ENCODE data around the gene ADARB2. TPM values are rescaled to one million over a fixed set of nuclear protein-coding genes. Genes with fewer than 3 reads are reported as not detected.

Gene ADARB2
- total RNA-seq, 1 donor from 2014 or later, result 38.7 TPM

DNA sequence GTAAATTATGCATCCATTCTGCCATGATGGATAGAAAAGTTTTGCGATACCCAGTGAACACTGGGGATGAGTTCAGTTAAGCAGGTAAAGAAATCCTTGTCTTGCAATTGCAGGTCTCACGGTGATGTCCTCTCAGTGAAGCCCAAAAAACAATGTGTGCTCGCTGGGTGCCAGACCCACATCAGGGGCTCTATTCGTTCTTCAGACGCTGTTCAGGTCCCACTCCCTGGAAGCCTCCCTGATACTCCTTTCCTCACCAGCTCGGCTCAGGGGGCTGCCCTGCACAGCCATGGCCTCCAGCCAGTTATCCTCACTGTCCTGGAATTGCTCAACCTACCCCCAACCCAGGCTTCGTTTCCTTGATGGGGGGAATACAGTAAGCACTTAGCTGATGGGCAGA lies 323.5 kb downstream of the ADARB2 start:
- H3K4me1 Mint-ChIP-seq (ENCODE audit: unreplicated experiment), result peaks cover 3% of the 10 kb centered on the region
- TF ChIP-seq, protein P1, sequence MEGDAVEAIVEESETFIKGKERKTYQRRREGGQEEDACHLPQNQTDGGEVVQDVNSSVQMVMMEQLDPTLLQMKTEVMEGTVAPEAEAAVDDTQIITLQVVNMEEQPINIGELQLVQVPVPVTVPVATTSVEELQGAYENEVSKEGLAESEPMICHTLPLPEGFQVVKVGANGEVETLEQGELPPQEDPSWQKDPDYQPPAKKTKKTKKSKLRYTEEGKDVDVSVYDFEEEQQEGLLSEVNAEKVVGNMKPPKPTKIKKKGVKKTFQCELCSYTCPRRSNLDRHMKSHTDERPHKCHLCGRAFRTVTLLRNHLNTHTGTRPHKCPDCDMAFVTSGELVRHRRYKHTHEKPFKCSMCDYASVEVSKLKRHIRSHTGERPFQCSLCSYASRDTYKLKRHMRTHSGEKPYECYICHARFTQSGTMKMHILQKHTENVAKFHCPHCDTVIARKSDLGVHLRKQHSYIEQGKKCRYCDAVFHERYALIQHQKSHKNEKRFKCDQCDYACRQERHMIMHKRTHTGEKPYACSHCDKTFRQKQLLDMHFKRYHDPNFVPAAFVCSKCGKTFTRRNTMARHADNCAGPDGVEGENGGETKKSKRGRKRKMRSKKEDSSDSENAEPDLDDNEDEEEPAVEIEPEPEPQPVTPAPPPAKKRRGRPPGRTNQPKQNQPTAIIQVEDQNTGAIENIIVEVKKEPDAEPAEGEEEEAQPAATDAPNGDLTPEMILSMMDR (IDR thresholded peaks at IDR 0.05), result no peak
- no peaks in the 10 kb centered on the region for H3K27me3 Mint-ChIP-seq (ENCODE audit: unreplicated experiment)
- no peaks in the 10 kb centered on the region for H3K9me3 Mint-ChIP-seq (ENCODE audit: unreplicated experiment)
- no peak overlapping the region for H3K27ac Mint-ChIP-seq (ENCODE audit: unreplicated experiment)
- H3K36me3 Mint-ChIP-seq (ENCODE audit: unreplicated experiment), result no peaks in the 10 kb centered on the region
- H3K4me3 Mint-ChIP-seq (ENCODE audit: unreplicated experiment), result no peak overlapping the region
- peak; percentile 53 for DNase-seq (ENCODE audit: extremely low spot score, unreplicated experiment)

DNA sequence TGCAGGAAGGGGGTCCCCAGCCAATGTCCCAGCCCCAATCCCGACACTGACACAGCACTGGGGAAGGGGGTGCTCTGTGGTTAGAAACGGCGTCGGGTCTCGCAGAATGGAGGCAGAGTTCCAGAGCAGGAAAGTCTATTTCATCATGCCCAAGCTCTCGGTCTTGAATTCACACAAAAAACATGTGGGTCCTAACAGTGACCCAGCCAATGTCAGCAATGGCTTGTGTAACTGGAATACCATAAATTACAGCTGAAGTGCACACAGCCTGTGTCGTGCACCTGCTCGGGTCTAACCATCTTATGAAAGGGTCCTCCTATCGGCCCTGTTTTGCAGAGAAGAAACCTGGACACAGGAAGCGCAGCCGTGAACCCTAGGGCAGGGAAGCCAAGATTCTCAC lies 324.1 kb downstream of the ADARB2 start:
- Mint-ChIP-seq H3K27me3 (ENCODE audit: unreplicated experiment) (no peaks in the 10 kb centered on the region), H3K27ac (ENCODE audit: unreplicated experiment) (no peak overlapping the region)

DNA sequence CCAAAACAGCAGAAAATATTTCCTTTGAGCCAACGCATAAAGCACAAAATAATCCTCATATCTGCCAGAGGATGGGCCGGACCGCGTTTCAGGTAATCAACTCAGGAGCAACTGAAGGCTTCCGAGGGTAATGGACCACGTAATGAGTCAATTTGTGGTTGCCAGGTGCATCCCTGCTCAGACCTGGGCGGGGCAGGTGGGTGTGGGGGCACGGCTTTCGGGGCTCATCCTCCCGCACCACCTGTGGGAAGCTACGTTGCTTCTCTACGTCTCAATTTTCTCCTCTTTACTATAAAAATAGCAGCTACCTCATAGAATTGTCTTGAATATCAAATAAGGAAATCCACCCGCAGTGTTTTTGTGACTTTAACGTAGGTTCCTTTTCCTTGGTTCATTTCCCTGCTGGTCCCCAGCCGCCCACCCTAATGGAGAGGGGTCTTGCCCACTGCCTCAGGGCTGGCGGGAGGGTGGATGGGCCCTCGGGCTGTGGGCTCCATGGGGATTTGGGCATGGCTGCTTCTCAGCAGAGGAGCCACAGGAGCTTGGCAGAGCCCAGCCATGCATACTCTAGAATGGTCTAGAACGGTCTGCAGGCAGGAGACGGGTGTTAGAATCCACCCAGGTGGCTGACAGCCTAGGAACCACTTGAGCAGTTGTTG lies 324.7 kb downstream of the ADARB2 start:
- Mint-ChIP-seq H3K27me3 (ENCODE audit: unreplicated experiment) (no peaks in the 10 kb centered on the region), H3K36me3 (ENCODE audit: unreplicated experiment) (no peaks in the 10 kb centered on the region), H3K4me1 (ENCODE audit: unreplicated experiment) (peaks cover 3% of the 10 kb centered on the region), H3K4me3 (ENCODE audit: unreplicated experiment) (no peak overlapping the region), H3K9me3 (ENCODE audit: unreplicated experiment) (no peaks in the 10 kb centered on the region), H3K27ac (ENCODE audit: unreplicated experiment) (no peak overlapping the region)
- TF ChIP-seq, protein P1 (IDR thresholded peaks at IDR 0.05), result no peak
- DNase-seq (ENCODE audit: extremely low spot score, unreplicated experiment), result peak; percentile 78

More for the DNA sequence above, 324.1 kb downstream of the ADARB2 start:
- Mint-ChIP-seq H3K4me1 (ENCODE audit: unreplicated experiment) (peaks cover 3% of the 10 kb centered on the region), H3K9me3 (ENCODE audit: unreplicated experiment) (no peaks in the 10 kb centered on the region), H3K36me3 (ENCODE audit: unreplicated experiment) (no peaks in the 10 kb centered on the region), H3K4me3 (ENCODE audit: unreplicated experiment) (no peak overlapping the region)
- DNase-seq (ENCODE audit: extremely low spot score, unreplicated experiment), result no peak
- TF ChIP-seq, protein P1 (IDR thresholded peaks at IDR 0.05), result no peak

DNA sequence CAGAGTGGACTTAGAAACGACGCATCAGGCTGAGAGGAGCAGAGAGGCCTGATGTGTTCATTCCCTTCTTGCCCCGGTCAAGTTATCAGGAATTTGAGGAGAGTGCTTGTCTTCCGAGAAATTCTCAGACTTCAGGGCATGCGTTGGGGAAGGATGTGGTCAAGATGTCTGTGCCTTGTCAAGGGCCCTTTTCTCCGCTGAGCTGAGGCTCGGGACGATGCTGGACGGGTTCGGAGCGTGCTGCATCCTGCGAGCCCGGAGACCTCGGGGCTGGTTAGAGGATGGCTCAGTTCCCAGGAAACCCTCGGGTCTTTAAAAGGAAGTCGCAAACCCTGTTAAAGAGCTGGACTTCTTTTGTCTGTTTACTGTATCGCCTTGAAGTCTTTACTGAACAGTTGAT lies 325.4 kb downstream of the ADARB2 start:
- TF ChIP-seq, protein P1 (IDR thresholded peaks at IDR 0.05), result no peak
- no peaks in the 10 kb centered on the region for H3K9me3 Mint-ChIP-seq (ENCODE audit: unreplicated experiment)
- H3K27ac Mint-ChIP-seq (ENCODE audit: unreplicated experiment), result no peak overlapping the region
- H3K4me1 Mint-ChIP-seq (ENCODE audit: unreplicated experiment), result peaks cover 3% of the 10 kb centered on the region
- no peak overlapping the region for H3K4me3 Mint-ChIP-seq (ENCODE audit: unreplicated experiment)
- DNase-seq (ENCODE audit: extremely low spot score, unreplicated experiment), result peak; percentile 53
- no peaks in the 10 kb centered on the region for H3K27me3 Mint-ChIP-seq (ENCODE audit: unreplicated experiment)
- no peaks in the 10 kb centered on the region for H3K36me3 Mint-ChIP-seq (ENCODE audit: unreplicated experiment)

DNA sequence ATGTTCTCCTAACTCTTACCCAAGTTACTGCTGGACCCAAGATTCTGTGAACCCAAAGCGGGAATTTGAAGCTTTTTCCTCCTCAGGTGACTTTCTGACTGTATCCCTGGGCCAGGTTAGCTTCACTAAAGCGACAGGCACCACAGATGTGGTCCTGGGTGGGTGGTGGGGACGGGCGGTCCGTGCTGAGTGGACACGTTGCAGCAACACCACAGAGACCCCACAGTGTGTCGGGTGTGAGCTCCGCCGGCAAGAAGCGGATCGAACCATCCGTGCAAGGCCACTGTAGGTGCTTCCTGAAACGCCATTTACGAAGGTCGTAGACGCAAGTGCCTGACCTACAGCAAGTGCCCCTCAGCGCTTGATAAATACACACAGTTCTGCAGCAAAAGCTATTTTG lies 325.9 kb downstream of the ADARB2 start:
- Mint-ChIP-seq H3K9me3 (ENCODE audit: unreplicated experiment) (no peaks in the 10 kb centered on the region), H3K36me3 (ENCODE audit: unreplicated experiment) (no peaks in the 10 kb centered on the region), H3K27ac (ENCODE audit: unreplicated experiment) (no peak overlapping the region), H3K4me3 (ENCODE audit: unreplicated experiment) (no peak overlapping the region), H3K27me3 (ENCODE audit: unreplicated experiment) (no peaks in the 10 kb centered on the region), H3K4me1 (ENCODE audit: unreplicated experiment) (peaks cover 3% of the 10 kb centered on the region)
- DNase-seq (ENCODE audit: extremely low spot score, unreplicated experiment), result no peak
- TF ChIP-seq, protein P1 (IDR thresholded peaks at IDR 0.05), result no peak
